Parathyroid adenoma (tissue), 2 donors: ENCODE measurements around the gene SEC24A.
"Not testable (repeated sequence)": the region's sequence is repeated elsewhere in the genome, so short reads cannot be mapped to it uniquely, and the experiment has no call there.

ENCODE experiments used
- H2AFZ ChIP-seq: fragments of 300-600 bp; sonication (generic); one replicate; pipeline ENCODE4 v1.7.0; 2017; ENCODE audit warnings: antibody characterized with exemption, mild to moderate bottlenecking
- H3K27ac ChIP-seq: fragments of 300-600 bp; sonication (generic); one replicate; pipeline ENCODE4 v1.7.0; 2017
- H3K27me3 ChIP-seq: fragments of 300-600 bp; sonication (generic); one replicate; pipeline ENCODE4 v1.7.0; 2017; ENCODE audit warnings: low read length; ENCODE audit not compliant: control insufficient read depth, insufficient read depth
- H3K36me3 ChIP-seq: fragments of 300-600 bp; sonication (generic); one replicate; pipeline ENCODE4 v1.7.0; 2017; ENCODE audit warnings: low read length; ENCODE audit not compliant: control insufficient read depth, insufficient read depth
- H3K4me1 ChIP-seq: fragments of 300-600 bp; sonication (generic); one replicate; pipeline ENCODE4 v1.7.0; 2017; ENCODE audit warnings: control low read depth
- H3K4me2 ChIP-seq: fragments of 300-600 bp; sonication (generic); one replicate; pipeline ENCODE4 v1.7.0; 2017; ENCODE audit warnings: low read length
- H3K4me3 ChIP-seq: fragments of 300-600 bp; sonication (generic); one replicate; pipeline ENCODE4 v1.7.0; 2017; ENCODE audit warnings: low read depth, low read length
- H3K79me2 ChIP-seq: fragments of 300-600 bp; sonication (generic); one replicate; pipeline ENCODE4 v1.7.0; 2017; ENCODE audit warnings: control low read depth
- H3K9ac ChIP-seq: fragments of 300-600 bp; sonication (generic); one replicate; pipeline ENCODE4 v1.7.0; 2017; ENCODE audit warnings: mild to moderate bottlenecking
- H3K9me3 ChIP-seq: fragments of 300-600 bp; sonication (generic); one replicate; pipeline ENCODE4 v1.7.0; 2017; ENCODE audit warnings: low read length; ENCODE audit not compliant: control insufficient read depth
- CTCF ChIP-seq: fragments of 300-600 bp; sonication (generic); IDR thresholded peaks from one replicate; pipeline ENCODE4 v1.7.0; 2017; ENCODE audit warnings: antibody characterized with exemption, mild to moderate bottlenecking
- donor health status: primary hyperparathyroidism.

The SEC24A gene

DNA sequence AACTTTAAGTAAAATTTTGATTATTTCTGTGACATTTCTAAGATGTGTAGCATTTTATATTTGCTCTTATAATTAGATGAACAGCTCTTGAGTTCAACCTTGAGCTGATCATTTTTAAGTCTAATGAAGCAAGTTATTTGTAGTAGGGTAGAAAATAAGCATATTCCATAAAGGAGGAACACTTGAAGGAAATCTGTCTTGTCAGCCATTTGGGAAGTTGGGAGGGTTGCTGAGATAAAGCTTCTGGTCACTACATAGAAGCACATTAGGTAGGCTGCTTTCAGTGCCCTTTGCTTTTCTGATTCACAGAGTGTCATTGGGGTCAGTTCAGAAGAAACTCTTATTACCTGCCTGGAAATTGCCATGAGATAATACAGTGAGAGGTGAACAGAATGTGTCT, 44.1 kb downstream of the SEC24A start:
- Histone ChIP-seq H3K79me2 (no peaks in the 10 kb centered on the region), H3K9me3 (no peaks in the 10 kb centered on the region), H3K27ac (no peak overlapping the region), H3K4me1 (no peaks in the 10 kb centered on the region), H2AFZ (no peak overlapping the region), H3K4me3 (no peak overlapping the region), H3K9ac (no peak overlapping the region), H3K27me3 (no peaks in the 10 kb centered on the region), H3K36me3 (no peaks in the 10 kb centered on the region), H3K4me2 (no peak overlapping the region)
- no peak for TF ChIP-seq CTCF

DNA sequence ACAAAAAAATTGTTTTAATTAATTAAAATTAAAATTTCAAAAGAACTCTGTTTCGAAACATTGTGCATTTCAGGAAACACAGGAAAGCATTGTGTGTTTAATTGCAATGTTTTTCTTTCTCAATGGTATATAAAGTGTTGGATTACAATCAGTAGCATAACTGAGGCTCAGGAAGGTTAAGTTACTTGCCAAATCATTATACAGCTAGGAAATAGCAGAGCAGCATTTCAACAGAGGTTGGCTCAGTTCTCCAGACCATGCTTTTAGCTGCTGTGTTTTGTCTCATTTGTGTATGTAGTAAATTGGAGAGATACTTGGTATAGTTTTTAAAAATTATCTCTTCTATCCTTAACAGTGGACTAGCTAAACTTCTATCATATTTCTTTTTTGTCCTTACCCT, 59.7 kb downstream of the SEC24A start:
- no peaks in the 10 kb centered on the region for H3K4me1 ChIP-seq
- H3K4me2 ChIP-seq = no peak overlapping the region
- H3K4me3 ChIP-seq = no peak overlapping the region
- H3K79me2 ChIP-seq = no peaks in the 10 kb centered on the region
- TF ChIP-seq CTCF = no peak
- H3K27me3 ChIP-seq = no peaks in the 10 kb centered on the region
- H2AFZ ChIP-seq = no peak overlapping the region
- no peaks in the 10 kb centered on the region for H3K36me3 ChIP-seq
- no peak overlapping the region for H3K27ac ChIP-seq
- no peak overlapping the region for H3K9ac ChIP-seq
- no peaks in the 10 kb centered on the region for H3K9me3 ChIP-seq

DNA sequence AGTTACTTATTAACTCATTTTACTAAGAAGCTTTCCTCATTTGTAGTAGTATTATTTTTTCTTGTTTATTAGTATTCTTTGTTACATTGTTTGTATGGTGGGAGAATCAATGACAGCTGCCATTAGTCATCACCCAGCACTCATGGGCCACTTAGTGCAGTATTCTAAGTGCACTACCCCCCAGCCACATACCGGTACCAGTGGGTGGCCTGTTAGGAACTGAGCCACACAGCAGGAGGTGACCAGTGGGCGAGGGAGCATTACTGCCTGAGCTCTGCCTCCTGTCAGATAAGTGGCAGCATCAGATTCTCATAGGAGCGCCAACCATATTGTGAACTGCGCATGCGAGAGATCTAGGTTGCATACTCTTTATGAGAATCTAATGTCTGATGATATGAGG, 65.5 kb downstream of the SEC24A start:
- H3K9me3 ChIP-seq = no peaks in the 10 kb centered on the region

DNA sequence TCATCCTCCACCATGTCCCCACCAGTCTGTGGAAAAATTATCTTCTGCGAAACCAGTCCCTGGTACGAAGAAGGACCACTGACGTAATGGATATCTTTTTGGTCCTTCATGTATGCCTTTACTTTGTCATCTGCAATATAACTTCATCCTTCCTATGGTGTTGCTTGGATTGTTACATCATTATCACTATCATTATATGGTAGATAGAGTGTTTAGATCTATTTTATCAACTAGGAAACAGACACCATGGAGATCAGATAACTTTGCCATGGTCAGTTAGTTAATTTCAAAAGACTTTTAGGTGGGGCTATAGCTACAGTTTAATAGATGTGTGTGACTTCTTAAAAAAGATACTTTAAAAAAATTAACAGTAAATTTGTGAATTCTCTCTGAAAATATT, 66.0 kb downstream of the SEC24A start:
- TF ChIP-seq CTCF = no peak
- Histone ChIP-seq H3K4me3 (no peak overlapping the region), H3K27ac (no peak overlapping the region), H3K9ac (no peak overlapping the region), H3K4me2 (no peak overlapping the region), H3K79me2 (no peaks in the 10 kb centered on the region), H3K27me3 (no peaks in the 10 kb centered on the region), H3K4me1 (no peaks in the 10 kb centered on the region), H3K36me3 (no peaks in the 10 kb centered on the region), H2AFZ (no peak overlapping the region), H3K9me3 (no peaks in the 10 kb centered on the region)

More for the DNA sequence above, 65.5 kb downstream of the SEC24A start:
- Histone ChIP-seq H3K27ac (no peak overlapping the region), H3K9ac (no peak overlapping the region), H3K79me2 (no peaks in the 10 kb centered on the region), H3K4me2 (no peak overlapping the region), H3K4me3 (no peak overlapping the region), H3K27me3 (no peaks in the 10 kb centered on the region), H2AFZ (no peak overlapping the region), H3K4me1 (no peaks in the 10 kb centered on the region), H3K36me3 (no peaks in the 10 kb centered on the region)
- TF ChIP-seq CTCF = no peak

DNA sequence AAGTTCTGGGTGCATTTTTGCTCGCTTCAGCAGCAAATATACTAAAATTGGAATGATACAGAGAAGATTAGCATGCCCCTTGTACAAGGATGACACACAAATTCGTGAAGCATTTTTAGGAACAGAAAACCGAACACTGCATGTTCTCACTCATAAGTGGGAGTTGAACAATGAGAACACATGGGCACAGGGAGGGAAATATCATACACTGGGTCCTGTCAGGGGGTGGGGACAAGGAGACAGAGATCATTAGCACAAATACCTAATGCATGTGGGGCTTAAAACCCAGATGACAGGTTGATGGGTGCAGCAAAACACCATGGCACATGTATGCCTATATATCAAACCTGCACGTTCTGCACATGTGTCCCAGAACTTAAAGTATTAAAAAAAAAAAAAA, 66.9 kb downstream of the SEC24A start:
- not testable (repeated sequence) for H3K4me3 ChIP-seq, H3K36me3 ChIP-seq, H3K4me1 ChIP-seq, H3K79me2 ChIP-seq, H2AFZ ChIP-seq, H3K27ac ChIP-seq, H3K9ac ChIP-seq, H3K27me3 ChIP-seq, H3K9me3 ChIP-seq, H3K4me2 ChIP-seq
